WTC11 (cell line): Measurements from ENCODE around the gene FSD1. TPM values are rescaled to one million over a fixed set of nuclear protein-coding genes. Genes with fewer than 3 reads are reported as not detected.

ENCODE experiments used
- ATAC-seq: fragments of 200-7000 bp; cut with Tn5 transposase; 2 replicates; pipeline ENCODE4 v1.10.0; 2021; ENCODE audit warnings: mild to moderate bottlenecking, moderate library complexity
- CTCF ChIA-PET: fragments of 300-600 bp; sonication (Branson Sonifier 250); formaldehyde crosslinking; loops from one replicate; lab custom pipeline; 2021; ENCODE audit warnings: antibody characterized with exemption; lab: Charles Lee
- POLR2A ChIA-PET: fragments of 350-600 bp; sonication (Branson Sonifier 250); formaldehyde crosslinking; loops from one replicate; lab custom pipeline; 2021; ENCODE audit warnings: antibody characterized with exemption; lab: Charles Lee
- DNase-seq: peaks from one replicate; pipeline ENCODE4 v3.0.0; 2021; ENCODE audit warnings: low spot score
- H3K27ac Mint-ChIP-seq: 2 replicates; pipeline ENCODE4 v1.8.0; 2021; ENCODE audit warnings: mixed read lengths
- H3K27me3 Mint-ChIP-seq: 2 replicates; pipeline ENCODE4 v1.8.0; 2021; ENCODE audit warnings: low read depth, mild to moderate bottlenecking, moderate library complexity, mixed read lengths
- H3K36me3 Mint-ChIP-seq: 2 replicates; pipeline ENCODE4 v1.8.0; 2021; ENCODE audit warnings: mixed read lengths
- H3K4me1 Mint-ChIP-seq: 2 replicates; pipeline ENCODE4 v1.8.0; 2022; ENCODE audit warnings: mixed read lengths
- H3K4me3 Mint-ChIP-seq: 2 replicates; pipeline ENCODE4 v1.8.0; 2021; ENCODE audit warnings: mild to moderate bottlenecking, moderate library complexity, mixed read lengths
- H3K9me3 Mint-ChIP-seq: 2 replicates; pipeline ENCODE4 v1.8.0; 2021; ENCODE audit warnings: mixed read lengths
- CBFB ChIP-seq: sonication (generic); formaldehyde crosslinking; IDR thresholded peaks from 2 replicates; pipeline ENCODE4 v1.8.1; 2022; ENCODE audit warnings: mild to moderate bottlenecking, low read depth, missing genetic modification reagents
- ELF4 ChIP-seq: sonication (generic); formaldehyde crosslinking; IDR thresholded peaks from 2 replicates; pipeline ENCODE4 v1.8.1; 2022; ENCODE audit warnings: low read depth, mild to moderate bottlenecking, moderate library complexity, missing genetic modification reagents
- GTF2I ChIP-seq: fragments of 250-450 bp; sonication (Bioruptor Pico); conservative IDR thresholded peaks from 2 replicates; pipeline ENCODE4 v1.4.0; 2021; ENCODE audit warnings: mild to moderate bottlenecking
- HMGA2 ChIP-seq: fragments of 250-450 bp; sonication (Bioruptor Pico); IDR thresholded peaks from 2 replicates; pipeline ENCODE4 v1.4.0; 2021; ENCODE audit warnings: mild to moderate bottlenecking, moderate library complexity
- IRF2 ChIP-seq: sonication (generic); formaldehyde crosslinking; IDR thresholded peaks from 2 replicates; pipeline ENCODE4 v1.8.0; 2022; ENCODE audit warnings: low read depth, missing genetic modification reagents, borderline replicate concordance
- JAZF1 ChIP-seq: fragments of 250-450 bp; sonication (Bioruptor Pico); IDR thresholded peaks from 2 replicates; pipeline ENCODE4 v1.9.0; 2021; ENCODE audit warnings: moderate library complexity, mild to moderate bottlenecking, inconsistent platforms
- NR1H2 ChIP-seq: sonication (generic); formaldehyde crosslinking; IDR thresholded peaks from 2 replicates; pipeline ENCODE4 v1.9.0; 2021; ENCODE audit warnings: mild to moderate bottlenecking, moderate library complexity, missing genetic modification reagents
- PREB ChIP-seq: sonication (generic); formaldehyde crosslinking; IDR thresholded peaks from 2 replicates; pipeline ENCODE4 v1.8.1; 2022; ENCODE audit warnings: mild to moderate bottlenecking, missing genetic modification reagents, moderate library complexity, borderline replicate concordance
- RORB ChIP-seq: fragments of 250-450 bp; sonication (Bioruptor Pico); IDR thresholded peaks from 2 replicates; pipeline ENCODE4 v1.9.0; 2021; ENCODE audit warnings: mild to moderate bottlenecking
- SMAD3 ChIP-seq: sonication (generic); formaldehyde crosslinking; IDR thresholded peaks from 2 replicates; pipeline ENCODE4 v1.8.0; 2022; ENCODE audit warnings: missing genetic modification reagents, mild to moderate bottlenecking, borderline replicate concordance
- SP1 ChIP-seq: sonication (generic); formaldehyde crosslinking; conservative IDR thresholded peaks from 2 replicates; pipeline ENCODE4 v1.8.1; 2022; ENCODE audit warnings: missing genetic modification reagents
- total RNA-seq: library from RNA; stranded (reverse); gene quantifications from 3 replicates; pipeline ENCODE4 v1.2.3, GENCODE V29; 2021
- TF ChIP-seq, protein P1 (sequence below): sonication (generic); formaldehyde crosslinking; IDR thresholded peaks from 2 replicates; pipeline ENCODE4 v1.8.0; 2023; ENCODE audit warnings: missing genetic modification reagents
- TF ChIP-seq, protein P2 (sequence below): sonication (generic); formaldehyde crosslinking; IDR thresholded peaks from 2 replicates; pipeline ENCODE4 v1.8.1; 2023; ENCODE audit warnings: mild to moderate bottlenecking, missing genetic modification reagents, moderate library complexity
- TF ChIP-seq, protein P3 (sequence below): sonication (generic); formaldehyde crosslinking; IDR thresholded peaks from 2 replicates; pipeline ENCODE4 v1.8.1; 2022; ENCODE audit warnings: low read depth, mild to moderate bottlenecking, moderate library complexity, missing genetic modification reagents, borderline replicate concordance
- TF ChIP-seq, protein P4 (sequence below): sonication (generic); formaldehyde crosslinking; IDR thresholded peaks from 2 replicates; pipeline ENCODE4 v1.8.0; 2022; ENCODE audit warnings: missing genetic modification reagents
- TF ChIP-seq, protein P5 (sequence below): fragments of 250-450 bp; sonication (Bioruptor Pico); IDR thresholded peaks from 2 replicates; pipeline ENCODE4 v1.8.0; 2021; ENCODE audit warnings: mild to moderate bottlenecking
- TF ChIP-seq, protein P6 (sequence below): fragments of 250-450 bp; sonication (Bioruptor Pico); IDR thresholded peaks from 2 replicates; pipeline ENCODE4 v1.9.0; 2021; ENCODE audit warnings: mild to moderate bottlenecking

The FSD1 gene
- total RNA-seq, 1 experiment from 2014 or later: 61.3 TPM

DNA sequence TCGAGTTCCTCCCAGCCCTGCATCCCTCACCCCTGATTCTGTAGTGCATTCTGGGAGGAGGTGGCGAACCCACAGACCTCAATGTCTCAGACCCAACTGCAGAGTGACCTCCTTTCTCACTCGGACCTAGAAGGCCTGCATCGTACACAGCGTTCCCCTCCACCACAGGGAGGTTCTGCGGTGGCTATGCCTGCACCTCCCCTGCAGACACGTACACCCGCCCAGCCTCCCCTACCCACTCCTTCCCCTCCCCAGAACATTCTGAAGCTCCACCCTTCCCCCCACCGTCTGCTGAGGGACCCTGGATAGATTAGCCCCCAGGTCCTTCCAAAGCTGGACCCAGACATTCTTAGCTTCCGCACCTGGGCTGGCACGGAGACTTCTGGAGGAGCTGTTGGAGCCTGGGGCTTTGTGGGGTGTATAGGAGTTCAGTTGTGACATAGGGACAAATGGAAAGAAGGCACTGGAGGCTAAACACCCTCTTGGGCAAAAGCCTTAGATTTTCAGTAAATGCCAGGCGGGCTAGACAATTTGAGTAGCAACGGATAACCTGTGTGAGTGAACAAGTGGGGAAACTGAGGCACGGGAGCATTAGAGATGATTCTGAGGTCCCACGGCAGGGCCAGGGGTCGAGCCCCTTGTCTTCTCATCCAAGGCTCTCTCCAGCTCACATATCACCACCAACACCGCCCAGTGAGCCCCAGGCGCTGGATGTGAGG lies 420 bp upstream of the FSD1 start:
- POLR2A ChIA-PET: interaction anchor here (0.6 to 1.0 kb wide), 2 partner anchors 39 to 469 kb away, joined by 3 to 7 read pairs; partner anchors contain the start of gene MPND
- H3K4me1 Mint-ChIP-seq: peaks cover 17% of the 10 kb centered on the region
- ATAC-seq: no peak
- H3K27me3 Mint-ChIP-seq: peaks cover 3% of the 10 kb centered on the region
- no peaks in the 10 kb centered on the region for H3K9me3 Mint-ChIP-seq
- no peak overlapping the region for H3K27ac Mint-ChIP-seq
- no peak for DNase-seq
- H3K4me3 Mint-ChIP-seq: peak overlapping the region; percentile 56
- H3K36me3 Mint-ChIP-seq: peaks cover 25% of the 10 kb centered on the region
- CTCF ChIA-PET: interaction anchor here (0.9 to 2.0 kb wide), 9 partner anchors 21 to 118 kb away, joined by 3 to 30 read pairs (median 4); partner anchors contain the start of genes MPND and YJU2
- TF ChIP-seq NR1H2 (CRISPR knock-in tag) (no peak), RORB (CRISPR knock-in tag) (no peak), JAZF1 (CRISPR knock-in tag) (no peak), GTF2I (CRISPR knock-in tag) (no peak), IRF2 (CRISPR knock-in tag) (no peak), HMGA2 (CRISPR knock-in tag) (no peak), SMAD3 (CRISPR knock-in tag) (no peak), SP1 (no peak), PREB (CRISPR knock-in tag) (no peak), ELF4 (CRISPR knock-in tag) (no peak), CBFB (CRISPR knock-in tag) (no peak)
- TF ChIP-seq, protein P1, sequence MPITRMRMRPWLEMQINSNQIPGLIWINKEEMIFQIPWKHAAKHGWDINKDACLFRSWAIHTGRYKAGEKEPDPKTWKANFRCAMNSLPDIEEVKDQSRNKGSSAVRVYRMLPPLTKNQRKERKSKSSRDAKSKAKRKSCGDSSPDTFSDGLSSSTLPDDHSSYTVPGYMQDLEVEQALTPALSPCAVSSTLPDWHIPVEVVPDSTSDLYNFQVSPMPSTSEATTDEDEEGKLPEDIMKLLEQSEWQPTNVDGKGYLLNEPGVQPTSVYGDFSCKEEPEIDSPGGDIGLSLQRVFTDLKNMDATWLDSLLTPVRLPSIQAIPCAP (CRISPR knock-in tag): no peak
- TF ChIP-seq, protein P2, sequence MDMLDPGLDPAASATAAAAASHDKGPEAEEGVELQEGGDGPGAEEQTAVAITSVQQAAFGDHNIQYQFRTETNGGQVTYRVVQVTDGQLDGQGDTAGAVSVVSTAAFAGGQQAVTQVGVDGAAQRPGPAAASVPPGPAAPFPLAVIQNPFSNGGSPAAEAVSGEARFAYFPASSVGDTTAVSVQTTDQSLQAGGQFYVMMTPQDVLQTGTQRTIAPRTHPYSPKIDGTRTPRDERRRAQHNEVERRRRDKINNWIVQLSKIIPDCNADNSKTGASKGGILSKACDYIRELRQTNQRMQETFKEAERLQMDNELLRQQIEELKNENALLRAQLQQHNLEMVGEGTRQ (CRISPR knock-in tag): no peak
- TF ChIP-seq, protein P3, sequence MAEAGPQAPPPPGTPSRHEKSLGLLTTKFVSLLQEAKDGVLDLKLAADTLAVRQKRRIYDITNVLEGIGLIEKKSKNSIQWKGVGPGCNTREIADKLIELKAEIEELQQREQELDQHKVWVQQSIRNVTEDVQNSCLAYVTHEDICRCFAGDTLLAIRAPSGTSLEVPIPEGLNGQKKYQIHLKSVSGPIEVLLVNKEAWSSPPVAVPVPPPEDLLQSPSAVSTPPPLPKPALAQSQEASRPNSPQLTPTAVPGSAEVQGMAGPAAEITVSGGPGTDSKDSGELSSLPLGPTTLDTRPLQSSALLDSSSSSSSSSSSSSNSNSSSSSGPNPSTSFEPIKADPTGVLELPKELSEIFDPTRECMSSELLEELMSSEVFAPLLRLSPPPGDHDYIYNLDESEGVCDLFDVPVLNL: no peak
- TF ChIP-seq, protein P4, sequence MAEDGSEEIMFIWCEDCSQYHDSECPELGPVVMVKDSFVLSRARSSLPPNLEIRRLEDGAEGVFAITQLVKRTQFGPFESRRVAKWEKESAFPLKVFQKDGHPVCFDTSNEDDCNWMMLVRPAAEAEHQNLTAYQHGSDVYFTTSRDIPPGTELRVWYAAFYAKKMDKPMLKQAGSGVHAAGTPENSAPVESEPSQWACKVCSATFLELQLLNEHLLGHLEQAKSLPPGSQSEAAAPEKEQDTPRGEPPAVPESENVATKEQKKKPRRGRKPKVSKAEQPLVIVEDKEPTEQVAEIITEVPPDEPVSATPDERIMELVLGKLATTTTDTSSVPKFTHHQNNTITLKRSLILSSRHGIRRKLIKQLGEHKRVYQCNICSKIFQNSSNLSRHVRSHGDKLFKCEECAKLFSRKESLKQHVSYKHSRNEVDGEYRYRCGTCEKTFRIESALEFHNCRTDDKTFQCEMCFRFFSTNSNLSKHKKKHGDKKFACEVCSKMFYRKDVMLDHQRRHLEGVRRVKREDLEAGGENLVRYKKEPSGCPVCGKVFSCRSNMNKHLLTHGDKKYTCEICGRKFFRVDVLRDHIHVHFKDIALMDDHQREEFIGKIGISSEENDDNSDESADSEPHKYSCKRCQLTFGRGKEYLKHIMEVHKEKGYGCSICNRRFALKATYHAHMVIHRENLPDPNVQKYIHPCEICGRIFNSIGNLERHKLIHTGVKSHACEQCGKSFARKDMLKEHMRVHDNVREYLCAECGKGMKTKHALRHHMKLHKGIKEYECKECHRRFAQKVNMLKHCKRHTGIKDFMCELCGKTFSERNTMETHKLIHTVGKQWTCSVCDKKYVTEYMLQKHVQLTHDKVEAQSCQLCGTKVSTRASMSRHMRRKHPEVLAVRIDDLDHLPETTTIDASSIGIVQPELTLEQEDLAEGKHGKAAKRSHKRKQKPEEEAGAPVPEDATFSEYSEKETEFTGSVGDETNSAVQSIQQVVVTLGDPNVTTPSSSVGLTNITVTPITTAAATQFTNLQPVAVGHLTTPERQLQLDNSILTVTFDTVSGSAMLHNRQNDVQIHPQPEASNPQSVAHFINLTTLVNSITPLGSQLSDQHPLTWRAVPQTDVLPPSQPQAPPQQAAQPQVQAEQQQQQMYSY: no peak
- TF ChIP-seq, protein P5, sequence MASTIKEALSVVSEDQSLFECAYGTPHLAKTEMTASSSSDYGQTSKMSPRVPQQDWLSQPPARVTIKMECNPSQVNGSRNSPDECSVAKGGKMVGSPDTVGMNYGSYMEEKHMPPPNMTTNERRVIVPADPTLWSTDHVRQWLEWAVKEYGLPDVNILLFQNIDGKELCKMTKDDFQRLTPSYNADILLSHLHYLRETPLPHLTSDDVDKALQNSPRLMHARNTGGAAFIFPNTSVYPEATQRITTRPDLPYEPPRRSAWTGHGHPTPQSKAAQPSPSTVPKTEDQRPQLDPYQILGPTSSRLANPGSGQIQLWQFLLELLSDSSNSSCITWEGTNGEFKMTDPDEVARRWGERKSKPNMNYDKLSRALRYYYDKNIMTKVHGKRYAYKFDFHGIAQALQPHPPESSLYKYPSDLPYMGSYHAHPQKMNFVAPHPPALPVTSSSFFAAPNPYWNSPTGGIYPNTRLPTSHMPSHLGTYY: no peak
- TF ChIP-seq, protein P6, sequence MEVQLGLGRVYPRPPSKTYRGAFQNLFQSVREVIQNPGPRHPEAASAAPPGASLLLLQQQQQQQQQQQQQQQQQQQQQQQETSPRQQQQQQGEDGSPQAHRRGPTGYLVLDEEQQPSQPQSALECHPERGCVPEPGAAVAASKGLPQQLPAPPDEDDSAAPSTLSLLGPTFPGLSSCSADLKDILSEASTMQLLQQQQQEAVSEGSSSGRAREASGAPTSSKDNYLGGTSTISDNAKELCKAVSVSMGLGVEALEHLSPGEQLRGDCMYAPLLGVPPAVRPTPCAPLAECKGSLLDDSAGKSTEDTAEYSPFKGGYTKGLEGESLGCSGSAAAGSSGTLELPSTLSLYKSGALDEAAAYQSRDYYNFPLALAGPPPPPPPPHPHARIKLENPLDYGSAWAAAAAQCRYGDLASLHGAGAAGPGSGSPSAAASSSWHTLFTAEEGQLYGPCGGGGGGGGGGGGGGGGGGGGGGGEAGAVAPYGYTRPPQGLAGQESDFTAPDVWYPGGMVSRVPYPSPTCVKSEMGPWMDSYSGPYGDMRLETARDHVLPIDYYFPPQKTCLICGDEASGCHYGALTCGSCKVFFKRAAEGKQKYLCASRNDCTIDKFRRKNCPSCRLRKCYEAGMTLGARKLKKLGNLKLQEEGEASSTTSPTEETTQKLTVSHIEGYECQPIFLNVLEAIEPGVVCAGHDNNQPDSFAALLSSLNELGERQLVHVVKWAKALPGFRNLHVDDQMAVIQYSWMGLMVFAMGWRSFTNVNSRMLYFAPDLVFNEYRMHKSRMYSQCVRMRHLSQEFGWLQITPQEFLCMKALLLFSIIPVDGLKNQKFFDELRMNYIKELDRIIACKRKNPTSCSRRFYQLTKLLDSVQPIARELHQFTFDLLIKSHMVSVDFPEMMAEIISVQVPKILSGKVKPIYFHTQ (CRISPR knock-in tag): no peak
